ENCODE results near the gene WNT9A.

WNT9A gene

DNA sequence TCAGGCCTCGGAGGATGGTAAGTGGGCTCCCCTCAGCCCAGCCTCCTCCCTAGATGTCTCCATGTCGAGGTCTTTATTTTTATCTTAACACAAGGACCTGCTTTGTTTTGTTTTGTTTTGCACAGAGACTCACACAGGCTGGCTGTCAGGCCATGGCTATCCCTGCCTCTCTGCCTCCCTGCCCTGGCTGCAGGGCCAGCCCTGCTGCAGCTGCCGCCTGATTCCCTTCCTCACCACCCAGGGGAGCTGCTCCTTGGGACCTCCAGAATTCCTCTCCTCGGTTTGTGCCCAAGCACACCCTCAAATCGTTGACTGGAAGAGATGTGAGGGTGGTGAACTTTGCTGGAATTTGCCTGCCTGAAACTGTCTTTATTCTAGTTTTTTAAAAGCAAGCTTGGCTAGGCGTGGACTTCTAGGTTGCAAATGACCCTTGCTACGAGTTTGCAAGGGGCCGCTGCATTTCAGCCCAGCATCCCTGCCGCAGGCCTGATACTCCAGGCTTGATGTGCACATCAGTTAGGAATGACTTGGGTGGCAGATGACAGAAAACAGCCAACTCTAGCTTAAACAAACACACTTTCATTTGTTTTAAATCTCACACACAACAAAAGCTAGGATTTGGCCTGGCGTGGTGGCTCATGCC, 37.1 kb downstream of the WNT9A start:
- TF ChIP-seq, protein P1, sequence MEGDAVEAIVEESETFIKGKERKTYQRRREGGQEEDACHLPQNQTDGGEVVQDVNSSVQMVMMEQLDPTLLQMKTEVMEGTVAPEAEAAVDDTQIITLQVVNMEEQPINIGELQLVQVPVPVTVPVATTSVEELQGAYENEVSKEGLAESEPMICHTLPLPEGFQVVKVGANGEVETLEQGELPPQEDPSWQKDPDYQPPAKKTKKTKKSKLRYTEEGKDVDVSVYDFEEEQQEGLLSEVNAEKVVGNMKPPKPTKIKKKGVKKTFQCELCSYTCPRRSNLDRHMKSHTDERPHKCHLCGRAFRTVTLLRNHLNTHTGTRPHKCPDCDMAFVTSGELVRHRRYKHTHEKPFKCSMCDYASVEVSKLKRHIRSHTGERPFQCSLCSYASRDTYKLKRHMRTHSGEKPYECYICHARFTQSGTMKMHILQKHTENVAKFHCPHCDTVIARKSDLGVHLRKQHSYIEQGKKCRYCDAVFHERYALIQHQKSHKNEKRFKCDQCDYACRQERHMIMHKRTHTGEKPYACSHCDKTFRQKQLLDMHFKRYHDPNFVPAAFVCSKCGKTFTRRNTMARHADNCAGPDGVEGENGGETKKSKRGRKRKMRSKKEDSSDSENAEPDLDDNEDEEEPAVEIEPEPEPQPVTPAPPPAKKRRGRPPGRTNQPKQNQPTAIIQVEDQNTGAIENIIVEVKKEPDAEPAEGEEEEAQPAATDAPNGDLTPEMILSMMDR (IDR thresholded peaks at IDR 0.05), result no peak

DNA sequence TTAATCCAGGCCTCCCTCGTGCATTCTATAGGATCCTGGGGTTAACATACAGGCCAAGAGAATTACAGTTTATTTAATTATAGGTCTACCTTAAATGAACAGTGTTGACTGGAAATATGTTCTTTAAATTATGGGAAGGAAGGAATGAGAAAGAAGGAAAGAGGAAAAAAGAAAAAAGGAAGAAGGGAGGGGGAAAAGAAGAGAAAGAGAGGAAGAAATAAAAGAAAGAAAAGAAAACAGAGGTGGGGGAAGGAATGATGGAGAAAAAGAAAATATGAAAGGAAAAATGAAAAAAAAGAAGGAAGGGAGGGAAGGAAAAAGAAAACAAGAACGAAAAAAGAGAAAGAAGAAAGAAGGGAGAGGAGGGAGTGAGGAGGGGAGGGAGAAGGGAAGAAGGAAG, 38.5 kb downstream of the WNT9A start:
- TF ChIP-seq, protein P1 (IDR thresholded peaks at IDR 0.05), result no peak

GRCh38 chr1:227908359-227908758, 39.4 kb downstream of the WNT9A start:
- TF ChIP-seq, protein P1 (IDR thresholded peaks at IDR 0.05), result no peak

DNA sequence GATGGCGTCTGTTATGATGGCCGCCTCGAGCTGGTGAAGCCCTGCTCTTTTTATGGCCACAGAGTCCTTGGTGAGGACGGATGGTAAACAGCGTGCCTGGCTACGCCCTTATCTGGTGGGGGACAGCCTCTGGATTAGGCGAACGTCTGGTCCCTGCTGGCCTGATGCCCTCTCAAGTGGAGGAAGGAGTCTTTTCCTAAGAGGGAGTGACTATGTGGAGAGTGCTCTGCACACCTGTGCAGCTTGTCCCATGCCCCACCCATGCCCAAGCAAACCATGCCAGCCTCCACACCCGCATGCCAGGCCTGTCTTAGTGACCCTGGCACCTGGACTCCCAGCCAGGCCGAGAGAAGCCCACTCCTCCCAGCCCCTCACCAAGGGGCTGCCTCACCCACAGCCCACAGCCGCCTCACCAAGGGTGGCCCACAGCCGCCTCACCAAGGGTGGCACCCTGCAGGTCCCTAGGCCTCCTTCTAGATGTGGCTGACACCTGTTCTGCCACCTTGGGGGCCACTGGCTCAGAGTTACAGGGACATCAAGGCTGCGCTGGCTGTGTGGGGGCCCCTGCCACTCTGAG, 40.2 kb downstream of the WNT9A start:
- TF ChIP-seq, protein P1 (IDR thresholded peaks at IDR 0.05), result no peak

GRCh38 chr1:227906550-227907071, 41.1 kb downstream of the WNT9A start:
- TF ChIP-seq, protein P1 (IDR thresholded peaks at IDR 0.05), result no peak

GRCh38 chr1:227905573-227906487, 41.9 kb downstream of the WNT9A start:
- TF ChIP-seq, protein P1 (IDR thresholded peaks at IDR 0.05), result no peak

DNA sequence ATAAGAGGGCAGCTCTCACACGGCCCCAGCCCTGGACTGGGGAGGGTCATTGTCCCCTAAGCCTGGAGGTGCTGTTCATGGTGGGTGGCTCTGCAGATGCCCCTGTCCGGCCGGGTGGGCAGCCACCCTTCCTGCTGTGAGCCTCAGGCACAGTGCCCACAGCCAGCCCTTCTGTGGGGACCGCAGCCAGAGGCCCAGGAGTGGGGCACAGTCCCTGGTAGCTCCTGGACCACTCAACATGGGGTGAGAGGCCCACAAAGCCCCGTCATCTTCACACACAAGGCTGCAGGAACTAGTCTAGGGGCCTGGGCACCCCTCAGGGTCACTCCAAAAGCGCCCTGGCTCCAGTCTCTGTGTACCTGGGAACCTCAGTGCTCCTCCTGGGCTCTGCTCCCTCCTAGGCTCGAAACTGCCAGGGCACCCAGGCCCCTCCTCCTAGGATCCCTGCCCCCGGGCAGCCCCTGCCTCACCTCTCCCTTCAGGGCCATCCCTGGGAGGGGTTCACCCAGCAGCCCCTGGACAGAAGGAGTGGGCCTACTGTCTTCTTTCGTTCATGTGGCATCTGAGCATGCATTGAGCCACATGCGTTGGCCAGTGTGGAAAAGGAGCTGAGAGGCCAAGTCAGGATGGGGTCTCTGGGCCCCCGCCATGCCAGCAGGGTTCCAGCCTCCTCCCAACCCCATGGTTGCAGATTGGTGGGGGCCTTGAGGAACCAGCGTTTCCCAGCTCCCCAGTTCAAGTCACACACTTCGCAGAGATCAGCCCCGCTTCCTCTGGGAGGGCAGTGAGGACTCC, 43.0 kb downstream of the WNT9A start:
- TF ChIP-seq, protein P1 (IDR thresholded peaks at IDR 0.05), result no peak

All from LNCAP (cell line).